ENCODE measurements around the gene COTL1. TPM values are rescaled to one million over a fixed set of nuclear protein-coding genes. Genes with fewer than 3 reads are reported as not detected.

The COTL1 gene
- total RNA-seq, 1 donor from 2014 or later = 37.6 TPM

- no peaks in the 10 kb centered on the region for H3K9me3 Mint-ChIP-seq (ENCODE audit: low read depth)
- no peak for TF ChIP-seq CTCF (IDR thresholded peaks at IDR 0.05; ENCODE audit: unreplicated experiment)
Observed at GRCh38 chr16:84656649-84657048, 38.8 kb upstream of the COTL1 start.

DNA sequence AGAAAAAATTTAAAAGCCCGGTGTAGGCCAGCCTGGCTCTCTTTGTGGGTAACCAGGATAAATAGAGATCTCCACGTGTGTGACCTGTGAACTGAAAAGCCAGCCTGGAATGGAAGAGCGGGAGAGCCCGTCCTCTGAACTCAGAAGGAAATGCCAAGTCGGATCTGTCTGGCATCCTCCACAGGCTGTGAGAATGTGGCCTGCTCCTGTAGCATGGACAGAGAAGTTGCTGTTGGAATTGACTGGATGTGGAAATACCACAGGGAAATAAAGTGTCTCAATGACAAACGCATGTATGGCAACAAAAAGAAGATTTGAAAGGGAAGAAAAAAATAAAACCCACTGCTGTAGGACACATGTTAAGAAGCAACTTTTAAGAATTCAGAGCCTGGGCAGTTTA, 37.1 kb upstream of the COTL1 start:
- Mint-ChIP-seq H3K36me3 (ENCODE audit: insufficient read depth) (peaks cover 25% of the 10 kb centered on the region), H3K27ac (no peak overlapping the region), H3K4me3 (ENCODE audit: low read depth) (no peak overlapping the region), H3K9me3 (ENCODE audit: low read depth) (no peaks in the 10 kb centered on the region), H3K4me1 (ENCODE audit: low read depth) (no peaks in the 10 kb centered on the region), H3K27me3 (no peaks in the 10 kb centered on the region)
- TF ChIP-seq CTCF (IDR thresholded peaks at IDR 0.05; ENCODE audit: unreplicated experiment) = no peak
- DNase-seq (ENCODE audit: low spot score, unreplicated experiment) = no peak

More at GRCh38 chr16:84656649-84657048, 38.8 kb upstream of the COTL1 start:
- Mint-ChIP-seq H3K4me1 (ENCODE audit: low read depth) (no peaks in the 10 kb centered on the region), H3K27ac (no peak overlapping the region), H3K27me3 (no peaks in the 10 kb centered on the region), H3K4me3 (ENCODE audit: low read depth) (no peak overlapping the region), H3K36me3 (ENCODE audit: insufficient read depth) (peaks cover 28% of the 10 kb centered on the region)
- DNase-seq (ENCODE audit: low spot score, unreplicated experiment) = no peak

- H3K4me3 Mint-ChIP-seq (ENCODE audit: low read depth) = no peak overlapping the region
- no peak overlapping the region for H3K27ac Mint-ChIP-seq
Observed at GRCh38 chr16:84654238-84654637, 36.4 kb upstream of the COTL1 start.

GRCh38 chr16:84652566-84652965, 34.7 kb upstream of the COTL1 start:
- no peak overlapping the region for H3K4me3 Mint-ChIP-seq (ENCODE audit: low read depth)
- no peak for DNase-seq (ENCODE audit: low spot score, unreplicated experiment)
- no peak overlapping the region for H3K27ac Mint-ChIP-seq
- TF ChIP-seq CTCF (IDR thresholded peaks at IDR 0.05; ENCODE audit: unreplicated experiment) = no peak
- H3K36me3 Mint-ChIP-seq (ENCODE audit: insufficient read depth) = peaks cover 12% of the 10 kb centered on the region
- H3K27me3 Mint-ChIP-seq = peaks cover 2% of the 10 kb centered on the region
- H3K4me1 Mint-ChIP-seq (ENCODE audit: low read depth) = no peaks in the 10 kb centered on the region
- H3K9me3 Mint-ChIP-seq (ENCODE audit: low read depth) = no peaks in the 10 kb centered on the region

More at GRCh38 chr16:84654238-84654637, 36.4 kb upstream of the COTL1 start:
- Mint-ChIP-seq H3K9me3 (ENCODE audit: low read depth) (no peaks in the 10 kb centered on the region), H3K4me1 (ENCODE audit: low read depth) (no peaks in the 10 kb centered on the region), H3K27me3 (no peaks in the 10 kb centered on the region), H3K36me3 (ENCODE audit: insufficient read depth) (peaks cover 22% of the 10 kb centered on the region)
- no peak for DNase-seq (ENCODE audit: low spot score, unreplicated experiment)
- TF ChIP-seq CTCF (IDR thresholded peaks at IDR 0.05; ENCODE audit: unreplicated experiment) = no peak

DNA sequence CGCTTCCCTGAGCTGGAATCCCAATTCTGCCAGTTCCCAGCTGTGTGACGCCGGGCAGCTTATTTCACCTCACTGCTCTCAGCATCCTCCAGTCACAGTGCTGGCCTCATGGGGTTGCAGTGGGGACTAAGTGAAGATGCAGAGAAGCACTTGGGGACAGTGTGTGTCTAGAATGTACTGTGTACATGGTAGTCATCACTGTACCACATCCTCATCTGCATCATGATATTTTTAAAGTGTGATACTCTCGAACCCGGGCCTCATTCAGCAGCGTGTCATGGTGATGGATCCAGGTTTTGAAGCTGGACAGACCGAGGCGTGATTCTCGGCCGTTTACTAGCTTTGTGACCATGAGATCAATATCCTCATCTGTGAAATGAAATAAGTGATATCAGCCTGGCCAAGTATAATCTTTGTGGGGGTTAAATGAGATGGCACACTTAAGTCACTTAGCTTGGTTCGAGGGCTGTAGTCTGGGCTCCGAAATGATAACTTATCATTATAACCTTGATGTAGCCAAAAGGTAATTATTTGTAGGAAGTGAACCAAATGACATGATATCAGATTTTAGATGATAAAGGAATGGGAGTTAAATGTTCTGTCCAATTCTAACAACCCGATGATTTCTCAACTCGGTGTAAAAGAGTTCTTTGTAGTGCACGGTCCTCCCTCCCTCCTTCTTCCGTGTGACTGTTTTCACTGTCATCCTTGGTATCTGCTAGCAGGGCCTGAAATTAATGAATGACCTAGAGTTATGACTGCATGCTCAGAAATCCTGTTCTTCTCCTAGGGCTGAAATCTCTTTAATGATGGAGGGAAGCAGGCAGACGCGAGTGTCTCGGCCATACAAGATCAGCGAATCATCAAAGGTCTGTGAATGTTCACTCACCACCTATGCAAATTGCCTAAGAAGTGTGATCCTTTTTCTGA, 32.4 kb upstream of the COTL1 start:
- Mint-ChIP-seq H3K27me3 (peaks cover 11% of the 10 kb centered on the region), H3K9me3 (ENCODE audit: low read depth) (no peaks in the 10 kb centered on the region), H3K36me3 (ENCODE audit: insufficient read depth) (peaks cover 8% of the 10 kb centered on the region), H3K4me3 (ENCODE audit: low read depth) (peak overlapping the region; percentile 53), H3K4me1 (ENCODE audit: low read depth) (no peaks in the 10 kb centered on the region), H3K27ac (no peak overlapping the region)
- DNase-seq (ENCODE audit: low spot score, unreplicated experiment) = no peak
- TF ChIP-seq CTCF (IDR thresholded peaks at IDR 0.05; ENCODE audit: unreplicated experiment) = no peak
